CD4-positive, alpha-beta memory T cell (primary cell): ENCODE data around the gene C22orf23. TPM values are rescaled to one million over a fixed set of nuclear protein-coding genes. Genes with fewer than 3 reads are reported as not detected.
"Not testable (repeated sequence)": the region's sequence is repeated elsewhere in the genome, so short reads cannot be mapped to it uniquely, and the experiment has no call there.

ENCODE experiments used
- CTCF ChIA-PET: fragments of 350-600 bp; sonication (Branson Sonifier 250); formaldehyde crosslinking; loops from one replicate; lab custom pipeline; 2021; ENCODE audit warnings: inconsistent platforms; ENCODE audit not compliant: partially characterized antibody; lab: Charles Lee
- POLR2A ChIA-PET: fragments of 350-600 bp; sonication (Branson Sonifier 250); formaldehyde crosslinking; loops from one replicate; lab custom pipeline; 2021; ENCODE audit not compliant: partially characterized antibody; lab: Charles Lee
- DNase-seq, 5 donors: peaks; one replicate each; pipeline versions ENCODE4 v3.0.0 to v3.0.0-alpha.2; 2020 to 2022; ENCODE audit warnings: mixed read lengths in 1 of 5
- H3K27ac ChIP-seq: one replicate; pipeline ENCODE4 v1.7.0; 2013; ENCODE audit warnings: low read depth, low read length
- H3K27me3 ChIP-seq: 2 replicates; pipeline ENCODE4 v1.7.0; 2013; ENCODE audit warnings: mild to moderate bottlenecking, low read length, moderate library complexity; ENCODE audit not compliant: insufficient read depth
- H3K36me3 ChIP-seq: 2 replicates; pipeline ENCODE4 v1.7.0; 2013; ENCODE audit warnings: mild to moderate bottlenecking, low read length, moderate library complexity; ENCODE audit not compliant: insufficient read depth
- H3K4me1 ChIP-seq: 2 replicates; pipeline ENCODE4 v1.7.0; 2013; ENCODE audit warnings: mild to moderate bottlenecking, low read length, moderate library complexity; ENCODE audit not compliant: insufficient read depth
- H3K4me3 ChIP-seq, 2 donors: one replicate each; pipeline ENCODE4 v1.7.0; 2013; ENCODE audit warnings: low read length in 2 of 2, mild to moderate bottlenecking in 1 of 2
- H3K9me3 ChIP-seq, 2 donors: one replicate each; pipeline ENCODE4 v1.7.0; 2013; ENCODE audit warnings: low read length in 2 of 2, control low read depth in 1 of 2; ENCODE audit not compliant: control insufficient read depth in 1 of 2
- H3K27ac Mint-ChIP-seq, 7 donors: one replicate each; pipeline ENCODE4 v1.8.0; 2020 to 2021; ENCODE audit warnings: mixed read lengths in 7 of 7, mild to moderate bottlenecking in 6 of 7, inconsistent platforms in 3 of 7, moderate library complexity in 3 of 7
- H3K27me3 Mint-ChIP-seq, 2 donors: one replicate each; pipeline ENCODE4 v1.8.0; 2020 to 2021; ENCODE audit warnings: mixed read lengths in 2 of 2
- H3K36me3 Mint-ChIP-seq, 2 donors: one replicate each; pipeline ENCODE4 v1.8.0; 2020 to 2021; ENCODE audit warnings: mixed read lengths in 2 of 2, inconsistent platforms in 1 of 2, mild to moderate bottlenecking in 1 of 2
- H3K4me1 Mint-ChIP-seq, 4 donors: one replicate each; pipeline ENCODE4 v1.8.0; 2020 to 2021; ENCODE audit warnings: mixed read lengths in 4 of 4, mild to moderate bottlenecking in 1 of 4
- H3K4me3 Mint-ChIP-seq, 8 donors: one replicate each; pipeline ENCODE4 v1.8.0; 2020 to 2021; ENCODE audit warnings: mixed read lengths in 8 of 8, mild to moderate bottlenecking in 7 of 8, moderate library complexity in 6 of 8, inconsistent platforms in 3 of 8
- H3K9me3 Mint-ChIP-seq, 8 donors: one replicate each; pipeline ENCODE4 v1.8.0; 2020 to 2021; ENCODE audit warnings: mixed read lengths in 8 of 8, mild to moderate bottlenecking in 5 of 8, inconsistent platforms in 3 of 8, moderate library complexity in 1 of 8
- intact Hi-C: fragments of 100-400 bp; cut with micrococcal nuclease; formaldehyde crosslinking; loops from one replicate; pipeline ENCODE4 v1.15.1; 2023
- polyA plus RNA-seq, 2 donors: library from polyadenylated mRNA; unstranded; fragments of 300-500 nt; fragmentation: Illumina TruSeq; gene quantifications; one replicate each; pipeline ENCODE4 v1.2.3, GENCODE V29; 2021
- total RNA-seq, 2 experiments: library from RNA; stranded (reverse); gene quantifications; one replicate each; pipeline ENCODE4 v1.2.3, GENCODE V29; 2021

The C22orf23 gene
- total and polyA plus RNA-seq, 4 experiments from 2014 or later = not detected

GRCh38 chr22:37951305-37951704, 2.1 kb downstream of the C22orf23 start:
- H3K9me3 ChIP-seq = no peaks in the 10 kb centered on the region
- no peak overlapping the region for H3K4me3 ChIP-seq
- Mint-ChIP-seq H3K27me3 (peaks cover 9 to 13% of the 10 kb centered on the region in 2 donors), H3K4me3 (peak overlapping the region in 1 of 8 donors; percentile 67), H3K36me3 (peaks cover 0 to 7% of the 10 kb centered on the region in 2 donors), H3K9me3 (no peaks in the 10 kb centered on the region), H3K27ac (no peak overlapping the region), H3K4me1 (peaks cover 21 to 33% (median 27%) of the 10 kb centered on the region in 4 donors)
- no peak overlapping the region for H3K27ac ChIP-seq
- DNase-seq = no peak
- ChIA-PET POLR2A (interaction anchor here (0.6 kb wide), 1 partner anchor 17 kb away, joined by 3 read pairs; no protein-coding TSS in a partner anchor), CTCF (interaction anchor here (1.4 kb wide), 1 partner anchor 14 kb away, joined by 4 read pairs; no protein-coding TSS in a partner anchor)
- no peaks in the 10 kb centered on the region for H3K36me3 ChIP-seq
- intact Hi-C loops = loop anchor here (5.0 kb wide), 2 partner anchors 44 to 344 kb away; partner anchors contain the start of genes GGA1 and MICALL1
- H3K27me3 ChIP-seq = peaks cover 3% of the 10 kb centered on the region
- H3K4me1 ChIP-seq = peaks cover 20% of the 10 kb centered on the region

- H3K4me1 Mint-ChIP-seq, H3K9me3 Mint-ChIP-seq, POLR2A ChIA-PET, H3K9me3 ChIP-seq, H3K36me3 Mint-ChIP-seq, H3K4me3 ChIP-seq, H3K36me3 ChIP-seq, H3K27me3 ChIP-seq, H3K27ac Mint-ChIP-seq, H3K4me1 ChIP-seq, intact Hi-C loops, H3K4me3 Mint-ChIP-seq, H3K27ac ChIP-seq, DNase-seq, H3K27me3 Mint-ChIP-seq: not testable (repeated sequence)
- CTCF ChIA-PET = interaction anchor here (1.5 to 1.6 kb wide), 2 partner anchors 13 to 16 kb away, joined by 4 read pairs; no protein-coding TSS in a partner anchor
These were observed 6.1 kb downstream of the C22orf23 start for GRCh38 chr22:37947142-37947795.

GRCh38 chr22:37944423-37944822, 9.0 kb downstream of the C22orf23 start:
- H3K27me3 Mint-ChIP-seq, H3K4me3 Mint-ChIP-seq, H3K4me3 ChIP-seq, H3K4me1 ChIP-seq, H3K4me1 Mint-ChIP-seq, intact Hi-C loops, H3K9me3 Mint-ChIP-seq, H3K9me3 ChIP-seq, H3K27me3 ChIP-seq, POLR2A ChIA-PET, H3K27ac ChIP-seq, DNase-seq: not testable (repeated sequence)
- peaks cover 12 to 20% of the 10 kb centered on the region in 2 donors for H3K36me3 Mint-ChIP-seq
- CTCF ChIA-PET = interaction anchor here (2.0 kb wide), 1 partner anchor 10 kb away, joined by 4 read pairs; no protein-coding TSS in a partner anchor
- H3K27ac Mint-ChIP-seq = peak overlapping the region in 1 of 7 donors; percentile 35
- peaks cover 11% of the 10 kb centered on the region for H3K36me3 ChIP-seq

- CTCF ChIA-PET = interaction anchor here (0.6 to 2.0 kb wide), 2 partner anchors 10 kb away, joined by 3 to 4 read pairs; no protein-coding TSS in a partner anchor
- Histone ChIP-seq H3K27ac (no peak overlapping the region), H3K27me3 (no peaks in the 10 kb centered on the region), H3K9me3 (no peaks in the 10 kb centered on the region), H3K4me3 (no peak overlapping the region), H3K4me1 (no peaks in the 10 kb centered on the region), H3K36me3 (peaks cover 11% of the 10 kb centered on the region)
- Mint-ChIP-seq H3K27me3 (no peaks in the 10 kb centered on the region), H3K27ac (no peak overlapping the region), H3K9me3 (no peaks in the 10 kb centered on the region), H3K36me3 (peaks cover 12 to 22% of the 10 kb centered on the region in 2 donors), H3K4me3 (no peak overlapping the region), H3K4me1 (peaks cover 0 to 1% (median 0%) of the 10 kb centered on the region in 4 donors)
- intact Hi-C loops = no loop called here
- POLR2A ChIA-PET = interaction anchor here (0.6 kb wide), 1 partner anchor 69 kb away, joined by 3 read pairs; no protein-coding TSS in a partner anchor
- DNase-seq = no peak
These were observed 9.6 kb downstream of the C22orf23 start for GRCh38 chr22:37943825-37944198.

GRCh38 chr22:37943136-37943824, 10.1 kb downstream of the C22orf23 start:
- peaks cover 11% of the 10 kb centered on the region for H3K36me3 ChIP-seq
- no peaks in the 10 kb centered on the region for H3K27me3 ChIP-seq
- CTCF ChIA-PET = interaction anchor here (0.6 kb wide), 1 partner anchor 9 kb away, joined by 3 read pairs; no protein-coding TSS in a partner anchor
- POLR2A ChIA-PET = interaction anchor here (0.6 kb wide), 1 partner anchor 69 kb away, joined by 3 read pairs; no protein-coding TSS in a partner anchor
- DNase-seq = no peak
- H3K27ac ChIP-seq = no peak overlapping the region
- intact Hi-C loops = no loop called here
- Mint-ChIP-seq H3K4me3 (no peak overlapping the region), H3K27me3 (no peaks in the 10 kb centered on the region), H3K27ac (no peak overlapping the region), H3K36me3 (peaks cover 12 to 22% of the 10 kb centered on the region in 2 donors), H3K4me1 (no peaks in the 10 kb centered on the region), H3K9me3 (no peaks in the 10 kb centered on the region)
- no peaks in the 10 kb centered on the region for H3K4me1 ChIP-seq
- no peak overlapping the region for H3K4me3 ChIP-seq
- no peaks in the 10 kb centered on the region for H3K9me3 ChIP-seq

GRCh38 chr22:37942133-37942532, 11.3 kb downstream of the C22orf23 start:
- Histone ChIP-seq H3K27ac (no peak overlapping the region), H3K9me3 (no peaks in the 10 kb centered on the region), H3K4me3 (no peak overlapping the region), H3K36me3 (peaks cover 18% of the 10 kb centered on the region), H3K4me1 (no peaks in the 10 kb centered on the region), H3K27me3 (no peaks in the 10 kb centered on the region)
- peak overlapping the region in 1 of 7 donors; percentile 30 for H3K27ac Mint-ChIP-seq
- H3K36me3 Mint-ChIP-seq = peaks cover 12 to 28% of the 10 kb centered on the region in 2 donors
- H3K9me3 Mint-ChIP-seq = no peaks in the 10 kb centered on the region
- ChIA-PET POLR2A (no interaction called here), CTCF (no interaction called here)
- no peak for DNase-seq
- H3K27me3 Mint-ChIP-seq = no peaks in the 10 kb centered on the region
- no peaks in the 10 kb centered on the region for H3K4me1 Mint-ChIP-seq
- no peak overlapping the region for H3K4me3 Mint-ChIP-seq
- intact Hi-C loops = no loop called here
